Sigmoid colon (tissue), 7 donors: ENCODE measurements around the gene NHERF2. TPM values are rescaled to one million over a fixed set of nuclear protein-coding genes. Genes with fewer than 3 reads are reported as not detected.
A peak's percentile ranks its signal among the peaks of the same experiment; 100 is the strongest.

Experiments
- DNase-seq: peaks from one replicate; pipeline ENCODE4 v3.0.0-alpha.2; 2019
- H3K27ac ChIP-seq, 4 donors: fragments of 200-600 bp; sonication (generic); one replicate each; pipeline ENCODE4 v1.5.1; 2016 to 2019; ENCODE audit warnings: mild to moderate bottlenecking in 1 of 4
- H3K27me3 ChIP-seq, 3 donors: fragments of 200-600 bp; sonication (generic); one replicate each; pipeline ENCODE4 v1.5.1; 2019; ENCODE audit warnings: mild to moderate bottlenecking in 1 of 3
- H3K36me3 ChIP-seq, 4 donors: fragments of 200-600 bp; sonication (generic); one replicate each; pipeline ENCODE4 v1.5.1; 2016 to 2019
- H3K4me1 ChIP-seq, 4 donors: fragments of 200-600 bp; sonication (generic); one replicate each; pipeline ENCODE4 v1.5.1; 2017 to 2019
- H3K4me3 ChIP-seq, 4 donors: fragments of 200-600 bp; sonication (generic); one replicate each; pipeline ENCODE4 v1.5.1; 2017 to 2019; ENCODE audit warnings: mild to moderate bottlenecking in 2 of 4, moderate library complexity in 1 of 4
- H3K9me3 ChIP-seq, 4 donors: fragments of 200-600 bp in 3 of 4; sonication (generic) in 3 of 4; one replicate each; pipeline versions ENCODE4 v1.5.1 to v1.6.1; 2013 to 2019
- CTCF ChIP-seq, 4 experiments: fragments of 450-650 bp in 3 of 4; fragments of 200-600 bp in 1 of 4; IDR thresholded peaks; one replicate each; pipeline ENCODE4 v1.5.1; 2016 to 2019; ENCODE audit warnings: antibody characterized with exemption in 4 of 4, mild to moderate bottlenecking in 3 of 4, moderate library complexity in 2 of 4
- EP300 ChIP-seq, 4 donors: sonication (generic); formaldehyde crosslinking; IDR thresholded peaks; one replicate each; pipeline ENCODE4 v1.6.1; 2017; ENCODE audit warnings: antibody characterized with exemption in 4 of 4
- POLR2A ChIP-seq, 2 donors: fragments of 450-650 bp; IDR thresholded peaks; one replicate each; pipeline ENCODE4 v1.6.1; 2016; ENCODE audit warnings: antibody characterized with exemption in 2 of 2, mild to moderate bottlenecking in 2 of 2, moderate library complexity in 2 of 2
- POLR2AphosphoS5 ChIP-seq, 4 donors: sonication (generic); formaldehyde crosslinking; IDR thresholded peaks; one replicate each; pipeline ENCODE4 v1.6.1; 2017; ENCODE audit warnings: antibody characterized with exemption in 4 of 4
- WGBS, 2 donors: extraction: QIAGEN DNeasy Blood & Tissue Kit; methylation state at CpG; one replicate each; pipeline ENCODE4 v1.1.7; 2013; 5-methylcytosine and 5-hydroxymethylcytosine counted together
- intact Hi-C: fragments of 100-400 bp; cut with DNase I; formaldehyde crosslinking; loops from one replicate; pipeline ENCODE4 v1.15.1; 2023
- polyA plus RNA-seq, 3 donors: library from polyadenylated mRNA; stranded (reverse); fragments of 200-250 nt; gene quantifications; one replicate each; pipeline ENCODE4 v1.2.3, GENCODE V29; 2013
- total RNA-seq, 4 donors: library from RNA; depleted of rRNA; stranded (reverse); fragments of >200 nt; gene quantifications; one replicate each; pipeline ENCODE4 v1.1.0, GENCODE V29; 2016
- donor health status: healthy with polysubstance abuse.
- donor health status: Bipolar disorder and iron deficiency.
- donor health status: healthy.

Gene NHERF2
- total and polyA plus RNA-seq, 7 donors: 23.5 to 105 (median 46.7) TPM

- Histone ChIP-seq H3K4me3 (no peak overlapping the region), H3K27ac (no peak overlapping the region), H3K27me3 (peaks cover 35 to 81% (median 71%) of the 10 kb centered on the region in 3 donors), H3K9me3 (no peaks in the 10 kb centered on the region), H3K36me3 (peaks cover 33 to 39% (median 35%) of the 10 kb centered on the region in 4 donors), H3K4me1 (peaks cover 0 to 27% (median 20%) of the 10 kb centered on the region in 4 donors)
- TF ChIP-seq CTCF (IDR thresholded peaks at IDR 0.05): no peak
- TF ChIP-seq POLR2A (IDR thresholded peaks at IDR 0.05): no peak
- TF ChIP-seq EP300 (IDR thresholded peaks at IDR 0.05): no peak
- no peak for TF ChIP-seq POLR2AphosphoS5 (IDR thresholded peaks at IDR 0.05)
- DNase-seq: no peak
- WGBS, 2 donors: 3 to 7% methylated on average over 53 of the region's 53 CpGs
- intact Hi-C loops: no loop called here
These were observed 46.5 kb upstream of the NHERF2 start for GRCh38 chr16:1980030-1980769.

GRCh38 chr16:1980770-1981087, 46.0 kb upstream of the NHERF2 start:
- Histone ChIP-seq H3K27ac (no peak overlapping the region), H3K9me3 (no peaks in the 10 kb centered on the region), H3K27me3 (peaks cover 35 to 75% (median 67%) of the 10 kb centered on the region in 3 donors), H3K4me1 (peaks cover 0 to 31% (median 24%) of the 10 kb centered on the region in 4 donors), H3K36me3 (peaks cover 28 to 38% (median 31%) of the 10 kb centered on the region in 4 donors), H3K4me3 (no peak overlapping the region)
- WGBS, 2 donors: 8 to 21% methylated on average over 16 of the region's 16 CpGs
- no peak for DNase-seq
- TF ChIP-seq EP300 (IDR thresholded peaks at IDR 0.05): no peak
- TF ChIP-seq CTCF (IDR thresholded peaks at IDR 0.05): no peak
- no peak for TF ChIP-seq POLR2A (IDR thresholded peaks at IDR 0.05)
- TF ChIP-seq POLR2AphosphoS5 (IDR thresholded peaks at IDR 0.05): no peak
- intact Hi-C loops: no loop called here

GRCh38 chr16:1981398-1981836, 45.3 kb upstream of the NHERF2 start, which contains the start of gene NOXO1:
Gene NOXO1 (minus strand): TSS chr16:1981469. CDS start chr16:1981179, 290 bp downstream.
- intact Hi-C loops: no loop called here
- peaks cover 35 to 68% (median 62%) of the 10 kb centered on the region in 3 donors for H3K27me3 ChIP-seq
- WGBS, 2 donors: 6 to 27% methylated on average over 6 of the region's 6 CpGs
- H3K4me3 ChIP-seq: no peak within 1 kb of the TSS
- H3K4me1 ChIP-seq: peaks cover 0 to 31% (median 26%) of the 10 kb centered on the region in 4 donors
- TF ChIP-seq POLR2A (IDR thresholded peaks at IDR 0.05): peak in 1 of 2 donors; percentile 23
- TF ChIP-seq CTCF (IDR thresholded peaks at IDR 0.05): no peak
- H3K9me3 ChIP-seq: no peaks in the 10 kb centered on the region
- no peak for DNase-seq
- peaks cover 28 to 38% (median 30%) of the 10 kb centered on the region in 4 donors for H3K36me3 ChIP-seq
- no peak within 1 kb of the TSS for H3K27ac ChIP-seq

GRCh38 chr16:1982013-1982433, 44.7 kb upstream of the NHERF2 start:
- Histone ChIP-seq H3K4me3 (no peak overlapping the region), H3K4me1 (peaks cover 0 to 31% (median 26%) of the 10 kb centered on the region in 4 donors), H3K27me3 (peaks cover 35 to 62% (median 56%) of the 10 kb centered on the region in 3 donors), H3K36me3 (peaks cover 23 to 38% (median 26%) of the 10 kb centered on the region in 4 donors), H3K9me3 (no peaks in the 10 kb centered on the region), H3K27ac (no peak overlapping the region)
- no peak for DNase-seq
- intact Hi-C loops: no loop called here
- TF ChIP-seq EP300 (IDR thresholded peaks at IDR 0.05): no peak
- no peak for TF ChIP-seq POLR2A (IDR thresholded peaks at IDR 0.05)
- TF ChIP-seq CTCF (IDR thresholded peaks at IDR 0.05): no peak
- no peak for TF ChIP-seq POLR2AphosphoS5 (IDR thresholded peaks at IDR 0.05)
- WGBS, 2 donors: 14 to 50% methylated on average over 5 of the region's 5 CpGs
